A549 (cell line): ENCODE measurements around the gene TGFB1.

Experiments used
- CBX8 ChIP-seq: fragments of 200-600 bp; sonication (generic); IDR thresholded peaks from 2 replicates; pipeline ENCODE4 v1.6.1; 2016
- CEBPB ChIP-seq, 2 experiments: fragments of >200 bp in 1 of 2; sonication (Bioruptor Twin) in 1 of 2; formaldehyde crosslinking in 1 of 2; IDR thresholded peaks; 2 replicates each; pipeline ENCODE4 v1.6.1; 2012 to 2016
- EP300 ChIP-seq, 2 experiments: fragments of >200 bp; sonication (Bioruptor Twin); formaldehyde crosslinking; IDR thresholded peaks; 2 replicates in 1 of 2; 3 replicates in 1 of 2; pipeline ENCODE4 v1.6.1; 2016 to 2017
- MAFK ChIP-seq: fragments of 450-650 bp; IDR thresholded peaks from 2 replicates; pipeline ENCODE4 v1.6.1; 2014; ENCODE audit not compliant: partially characterized antibody
- POLR2A ChIP-seq: IDR thresholded peaks from 2 replicates; pipeline ENCODE4 v1.6.1; 2012; ENCODE audit warnings: mild to moderate bottlenecking, low read length
- SREBF2 ChIP-seq: fragments of 450-650 bp; IDR thresholded peaks from 2 replicates; pipeline ENCODE4 v1.6.1; 2014; ENCODE audit warnings: mild to moderate bottlenecking, moderate library complexity
- TFCP2L1 ChIP-seq: fragments of 250-450 bp; sonication (Bioruptor Pico); IDR thresholded peaks from 2 replicates; pipeline ENCODE4 v1.5.0; 2021; ENCODE audit warnings: mild to moderate bottlenecking
- ZFP36 ChIP-seq: fragments of 450-650 bp; IDR thresholded peaks from 2 replicates; pipeline ENCODE4 v1.6.1; 2014; ENCODE audit warnings: borderline replicate concordance; ENCODE audit not compliant: partially characterized antibody
- TF ChIP-seq, protein P1 (sequence below): IDR thresholded peaks from 2 replicates; pipeline ENCODE4 v1.6.1; 2012
- TF ChIP-seq, protein P2 (sequence below): fragments of >200 bp; sonication (Bioruptor Twin); formaldehyde crosslinking; IDR thresholded peaks from 3 replicates; pipeline ENCODE4 v1.5.1; 2016

DNA sequence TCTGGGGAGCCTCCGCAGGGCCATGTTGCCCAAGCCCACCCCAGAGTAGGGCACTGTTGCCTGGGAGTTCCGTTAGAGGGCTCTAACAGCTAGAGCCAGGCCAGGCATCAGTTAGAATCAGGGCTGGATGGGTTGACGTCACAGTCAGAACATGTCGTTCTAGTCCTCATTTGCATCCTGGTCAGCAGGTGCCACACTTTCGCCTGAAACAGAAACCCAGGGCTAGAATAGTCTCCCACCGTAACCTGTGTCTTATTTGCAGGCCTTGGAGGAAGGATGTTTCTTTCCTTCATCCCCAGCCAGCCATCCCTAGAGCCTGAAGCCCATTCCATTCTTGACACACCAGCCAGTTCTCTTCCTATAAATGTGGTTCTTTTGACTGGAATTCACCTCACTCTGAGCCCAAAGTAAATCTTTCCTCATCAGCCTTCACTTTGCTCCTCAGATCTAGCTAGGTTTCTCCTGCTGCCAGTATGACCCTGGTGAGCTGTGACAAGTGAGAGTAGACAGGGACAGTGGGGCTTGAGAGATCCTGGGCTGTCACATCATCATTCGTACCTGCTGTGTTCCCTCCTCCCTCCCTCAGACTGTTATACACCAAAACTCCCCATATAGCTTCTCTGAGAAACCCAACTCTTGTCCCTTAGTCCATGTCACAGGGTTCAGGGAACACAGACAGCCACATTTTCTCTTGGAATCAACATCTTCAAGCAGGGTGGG is 55.9 kb downstream of the TGFB1 start:
- TF ChIP-seq POLR2A (no peak), MAFK (no peak), ZFP36 (no peak), CBX8 (no peak), CEBPB (IDR thresholded peaks at IDR 0.05) (no peak), SREBF2 (no peak), TFCP2L1 (CRISPR knock-in tag) (no peak), EP300 (IDR thresholded peaks at IDR 0.05) (no peak)
- TF ChIP-seq, protein P1, sequence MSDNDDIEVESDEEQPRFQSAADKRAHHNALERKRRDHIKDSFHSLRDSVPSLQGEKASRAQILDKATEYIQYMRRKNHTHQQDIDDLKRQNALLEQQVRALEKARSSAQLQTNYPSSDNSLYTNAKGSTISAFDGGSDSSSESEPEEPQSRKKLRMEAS, result no peak
- TF ChIP-seq, protein P2, sequence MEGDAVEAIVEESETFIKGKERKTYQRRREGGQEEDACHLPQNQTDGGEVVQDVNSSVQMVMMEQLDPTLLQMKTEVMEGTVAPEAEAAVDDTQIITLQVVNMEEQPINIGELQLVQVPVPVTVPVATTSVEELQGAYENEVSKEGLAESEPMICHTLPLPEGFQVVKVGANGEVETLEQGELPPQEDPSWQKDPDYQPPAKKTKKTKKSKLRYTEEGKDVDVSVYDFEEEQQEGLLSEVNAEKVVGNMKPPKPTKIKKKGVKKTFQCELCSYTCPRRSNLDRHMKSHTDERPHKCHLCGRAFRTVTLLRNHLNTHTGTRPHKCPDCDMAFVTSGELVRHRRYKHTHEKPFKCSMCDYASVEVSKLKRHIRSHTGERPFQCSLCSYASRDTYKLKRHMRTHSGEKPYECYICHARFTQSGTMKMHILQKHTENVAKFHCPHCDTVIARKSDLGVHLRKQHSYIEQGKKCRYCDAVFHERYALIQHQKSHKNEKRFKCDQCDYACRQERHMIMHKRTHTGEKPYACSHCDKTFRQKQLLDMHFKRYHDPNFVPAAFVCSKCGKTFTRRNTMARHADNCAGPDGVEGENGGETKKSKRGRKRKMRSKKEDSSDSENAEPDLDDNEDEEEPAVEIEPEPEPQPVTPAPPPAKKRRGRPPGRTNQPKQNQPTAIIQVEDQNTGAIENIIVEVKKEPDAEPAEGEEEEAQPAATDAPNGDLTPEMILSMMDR, result no peak
